C4-2B (cell line): ENCODE measurements around the gene IRX5.

ENCODE experiments used
- H3K27ac ChIP-seq: fragments of 450-650 bp; 2 replicates; pipeline ENCODE4 v1.5.1; 2017
- CTCF ChIP-seq: fragments of 450-650 bp; conservative IDR thresholded peaks from 2 replicates; pipeline ENCODE4 v1.5.1; 2017; ENCODE audit warnings: mild to moderate bottlenecking
- ZFX ChIP-seq: fragments of 450-650 bp; IDR thresholded peaks from 2 replicates; pipeline ENCODE4 v1.6.1; 2017

Gene IRX5

GRCh38 chr16:54935266-54935968, 4.8 kb downstream of the IRX5 start:
- TF ChIP-seq CTCF = no peak
- no peak for TF ChIP-seq ZFX

GRCh38 chr16:54936201-54936978, 5.7 kb downstream of the IRX5 start:
- TF ChIP-seq CTCF (no peak), ZFX (no peak)
- no peak overlapping the region for H3K27ac ChIP-seq

More at GRCh38 chr16:54935266-54935968, 4.8 kb downstream of the IRX5 start:
- no peak overlapping the region for H3K27ac ChIP-seq

- H3K27ac ChIP-seq = no peak overlapping the region
- TF ChIP-seq ZFX (no peak), CTCF (no peak)
Measured at GRCh38 chr16:54936979-54937670, 6.5 kb downstream of the IRX5 start.

GRCh38 chr16:54937671-54938211, 7.1 kb downstream of the IRX5 start:
- TF ChIP-seq ZFX (no peak), CTCF (no peak)
- no peak overlapping the region for H3K27ac ChIP-seq

- no peak for TF ChIP-seq ZFX
- TF ChIP-seq CTCF = no peak
Measured at GRCh38 chr16:54938212-54939028, 7.8 kb downstream of the IRX5 start.

GRCh38 chr16:54939029-54939346, 8.3 kb downstream of the IRX5 start:
- H3K27ac ChIP-seq = no peak overlapping the region
- no peak for TF ChIP-seq ZFX
- TF ChIP-seq CTCF = no peak

More at GRCh38 chr16:54938212-54939028, 7.8 kb downstream of the IRX5 start:
- H3K27ac ChIP-seq = no peak overlapping the region
